GM18526 (cell line): Measurements from ENCODE around the gene HMCES.

Experiments
- POLR2A ChIP-seq: IDR thresholded peaks from 3 replicates; pipeline ENCODE4 v1.6.1; 2011; ENCODE audit not compliant: insufficient read length; ENCODE audit errors: extremely low read depth

The HMCES gene

GRCh38 chr3:129312021-129312639, 33.5 kb downstream of the HMCES start:
- TF ChIP-seq POLR2A, result no peak

- no peak for TF ChIP-seq POLR2A
These were observed 34.2 kb downstream of the HMCES start for GRCh38 chr3:129312671-129313414.

GRCh38 chr3:129313415-129313664, 34.7 kb downstream of the HMCES start:
- no peak for TF ChIP-seq POLR2A

GRCh38 chr3:129313665-129314385, 35.2 kb downstream of the HMCES start:
- no peak for TF ChIP-seq POLR2A

- no peak for TF ChIP-seq POLR2A
These were observed 35.9 kb downstream of the HMCES start for GRCh38 chr3:129314386-129315222.

- TF ChIP-seq POLR2A, result no peak
These were observed 36.7 kb downstream of the HMCES start for GRCh38 chr3:129315223-129315997.

- peak; percentile 97 for TF ChIP-seq POLR2A
These were observed 37.3 kb downstream of the HMCES start for GRCh38 chr3:129315998-129316247.

GRCh38 chr3:129316248-129317013, 37.8 kb downstream of the HMCES start:
- TF ChIP-seq POLR2A, result no peak

GRCh38 chr3:129317014-129317771, 38.5 kb downstream of the HMCES start:
- no peak for TF ChIP-seq POLR2A

- TF ChIP-seq POLR2A, result no peak
These were observed 39.2 kb downstream of the HMCES start for GRCh38 chr3:129317848-129318247.

GRCh38 chr3:129318921-129319320, 40.3 kb downstream of the HMCES start:
- no peak for TF ChIP-seq POLR2A

- no peak for TF ChIP-seq POLR2A
These were observed 41.6 kb downstream of the HMCES start for GRCh38 chr3:129320261-129320660.

GRCh38 chr3:129320825-129321487, 42.3 kb downstream of the HMCES start:
- TF ChIP-seq POLR2A, result no peak
